HepG2 (cell line): ENCODE measurements around the gene SFTPB. TPM values are rescaled to one million over a fixed set of nuclear protein-coding genes. Genes with fewer than 3 reads are reported as not detected.

Source experiments
- ATAC-seq: fragments of 200-7000 bp; cut with Tn5 transposase; 3 replicates; pipeline ENCODE4 v1.9.1; 2020; ENCODE audit warnings: mild to moderate bottlenecking, moderate library complexity
- BruUV-seq: library from RNA; stranded (reverse); fragments of 400-500 nt; replicated peaks from 2 replicates; lab custom pipeline; 2021; lab: Mats Ljungman, UMichigan
- CTCF ChIA-PET: fragments of 300-600 bp; formaldehyde crosslinking; extraction: SDS; loops from one replicate; lab custom pipeline; 2021; ENCODE audit warnings: low total read pairs, inconsistent platforms, low intra/inter-chr PET ratio; lab: Yijun Ruan, JAX
- POLR2A ChIA-PET: fragments of 350-600 bp; sonication (Branson Sonifier 250); formaldehyde crosslinking; loops from one replicate; lab custom pipeline; 2020; ENCODE audit warnings: antibody characterized with exemption, inconsistent platforms; lab: Yijun Ruan, JAX
- DNase-seq: peaks from one replicate; pipeline ENCODE4 v3.0.0-alpha.2; 2015; ENCODE audit warnings: low spot score
- FAIRE-seq: peaks from 3 replicates; lab custom pipeline; 2011; peaks lifted over from hg19 to GRCh38; lab: Jason Lieb, UNC
- H2AFZ ChIP-seq: one replicate; pipeline ENCODE4 v1.6.1; 2011; ENCODE audit warnings: low read length, inconsistent platforms
- H3K27ac ChIP-seq: fragments of 300-600 bp; 3 replicates; pipeline ENCODE4 v1.8.0; 2011; ENCODE audit warnings: mixed run types, mild to moderate bottlenecking, mixed read lengths, low read length, inconsistent platforms; ENCODE audit not compliant: insufficient read depth; ENCODE audit errors: extremely low read length
- H3K27me3 ChIP-seq, 2 experiments: fragments of 200-600 bp in 1 of 2; 2 replicates in 1 of 2; 3 replicates in 1 of 2; pipeline versions ENCODE4 v1.6.0 to v1.8.0; 2011; ENCODE audit warnings: low read length in 2 of 2, mild to moderate bottlenecking in 2 of 2, moderate library complexity in 2 of 2, inconsistent platforms in 1 of 2; ENCODE audit not compliant: insufficient read depth in 2 of 2, control insufficient read depth in 1 of 2
- H3K36me3 ChIP-seq, 2 experiments: fragments of 200-600 bp in 1 of 2; replicated peaks in 1 of 2; 2 replicates in 1 of 2; 3 replicates in 1 of 2; pipeline versions ENCODE4 v1.5.1 to v1.8.0; 2011; ENCODE audit warnings: low read length in 2 of 2, inconsistent platforms in 1 of 2; ENCODE audit not compliant: insufficient read depth in 2 of 2, control insufficient read depth in 1 of 2
- H3K4me1 ChIP-seq: 2 replicates; pipeline ENCODE4 v1.5.1; 2012; ENCODE audit warnings: low read length, inconsistent platforms; ENCODE audit not compliant: insufficient read depth
- H3K4me2 ChIP-seq: 2 replicates; pipeline ENCODE4 v1.6.0; 2011; ENCODE audit warnings: low read depth, low read length, inconsistent platforms
- H3K4me3 ChIP-seq, 3 experiments: fragments of 200-600 bp in 1 of 3; sonication (generic), shearing (Covaris generic) in 1 of 3; replicated peaks in 1 of 3; 2 replicates each; pipeline ENCODE4 v1.5.1; 2011 to 2016; ENCODE audit warnings: low read length in 3 of 3, inconsistent platforms in 2 of 3, low read depth in 2 of 3, mild to moderate bottlenecking in 2 of 3, control low read depth in 1 of 3, mixed read lengths in 1 of 3; ENCODE audit not compliant: insufficient read depth in 1 of 3
- H3K79me2 ChIP-seq: one replicate; pipeline ENCODE4 v1.6.1; 2011; ENCODE audit warnings: low read length, inconsistent platforms; ENCODE audit not compliant: insufficient read depth
- H3K9ac ChIP-seq: 2 replicates; pipeline ENCODE4 v1.6.0; 2011; ENCODE audit warnings: mild to moderate bottlenecking, low read depth, low read length, inconsistent platforms; ENCODE audit not compliant: insufficient read depth
- H3K9me3 ChIP-seq: 2 replicates; pipeline ENCODE4 v1.5.1; 2012; ENCODE audit warnings: mild to moderate bottlenecking, low read length
- H4K20me1 ChIP-seq: 2 replicates; pipeline ENCODE4 v1.6.0; 2011; ENCODE audit warnings: inconsistent platforms, mild to moderate bottlenecking, low read length, moderate library complexity; ENCODE audit not compliant: insufficient read depth
- MTF2 ChIP-seq: sonication (generic); formaldehyde crosslinking; IDR thresholded peaks from 2 replicates; pipeline ENCODE4 v1.5.0; 2020; ENCODE audit warnings: missing genetic modification reagents, borderline replicate concordance
- ZNF354B ChIP-seq: sonication (generic); formaldehyde crosslinking; IDR thresholded peaks from 2 replicates; pipeline ENCODE4 v1.8.0; 2022; ENCODE audit warnings: mild to moderate bottlenecking, missing genetic modification reagents
- ZNF569 ChIP-seq: sonication (generic); formaldehyde crosslinking; IDR thresholded peaks from 2 replicates; pipeline ENCODE4 v1.5.0; 2020; ENCODE audit warnings: mild to moderate bottlenecking, missing genetic modification reagents, moderate library complexity, borderline replicate concordance
- ZNF841 ChIP-seq: sonication (generic); formaldehyde crosslinking; IDR thresholded peaks from 2 replicates; pipeline ENCODE4 v1.8.1; 2023; ENCODE audit warnings: missing genetic modification reagents, borderline replicate concordance
- WGBS: methylation state at CpG from one replicate; pipeline ENCODE4 v1.1.6; 2017; ENCODE audit warnings: low lambda C conversion rate; 5-methylcytosine and 5-hydroxymethylcytosine counted together
- in situ Hi-C: cut with HindIII; loops from 2 replicates; pipeline ENCODE4 v1.10.0; 2017; ENCODE audit warnings: low pct_unique_long_range_greater_than_20kb; ENCODE audit not compliant: extremely low pct_ligation_motif_present
- intact Hi-C: fragments of 100-400 bp; cut with micrococcal nuclease; formaldehyde crosslinking; loops from one replicate; pipeline ENCODE4 v1.10.0; 2022; ENCODE audit not compliant: unreplicated experiment
- polyA plus RNA-seq, 8 experiments: library from polyadenylated mRNA; depleted of rRNA in 3 of 8; stranded (reverse) in 7 of 8; unstranded in 1 of 8; fragments of >200 nt; fragmentation: Illumina TruSeq in 4 of 8; extraction: Trizol in 4 of 8; gene quantifications; 2 replicates each; pipeline versions ENCODE4 v1.2.1 to v1.2.3, GENCODE V29; 2011 to 2016; ENCODE audit warnings: low read depth in 4 of 8, missing spikeins in 1 of 8, mixed read lengths in 1 of 8; ENCODE audit not compliant: insufficient read depth in 1 of 8
- total RNA-seq, 5 experiments: library from RNA; depleted of rRNA; stranded (reverse); fragments of >200 nt; fragmentation: Illumina TruSeq; extraction: Trizol; gene quantifications; 2 replicates each; pipeline ENCODE4 v1.2.3, GENCODE V29; 2016; ENCODE audit warnings: low read depth in 1 of 5
- TF ChIP-seq, protein P1 (sequence below), 2 experiments: fragments of 450-650 bp in 1 of 2; sonication (generic) in 1 of 2; formaldehyde crosslinking in 1 of 2; IDR thresholded peaks; 2 replicates each; pipeline versions ENCODE4 v1.6.1 to v1.8.0; 2016 to 2022; ENCODE audit warnings: antibody characterized with exemption in 1 of 2, mild to moderate bottlenecking in 1 of 2, missing genetic modification reagents in 1 of 2
- TF ChIP-seq, protein P2 (sequence below): sonication (generic); formaldehyde crosslinking; IDR thresholded peaks from 2 replicates; pipeline ENCODE4 v1.8.1; 2023; ENCODE audit warnings: missing genetic modification reagents, mild to moderate bottlenecking, borderline replicate concordance

SFTPB gene
- total and polyA plus RNA-seq, 2 of the 13 experiments (the other 11 are each of a cell fraction or from before 2014, with no cell fraction given): not detected

DNA sequence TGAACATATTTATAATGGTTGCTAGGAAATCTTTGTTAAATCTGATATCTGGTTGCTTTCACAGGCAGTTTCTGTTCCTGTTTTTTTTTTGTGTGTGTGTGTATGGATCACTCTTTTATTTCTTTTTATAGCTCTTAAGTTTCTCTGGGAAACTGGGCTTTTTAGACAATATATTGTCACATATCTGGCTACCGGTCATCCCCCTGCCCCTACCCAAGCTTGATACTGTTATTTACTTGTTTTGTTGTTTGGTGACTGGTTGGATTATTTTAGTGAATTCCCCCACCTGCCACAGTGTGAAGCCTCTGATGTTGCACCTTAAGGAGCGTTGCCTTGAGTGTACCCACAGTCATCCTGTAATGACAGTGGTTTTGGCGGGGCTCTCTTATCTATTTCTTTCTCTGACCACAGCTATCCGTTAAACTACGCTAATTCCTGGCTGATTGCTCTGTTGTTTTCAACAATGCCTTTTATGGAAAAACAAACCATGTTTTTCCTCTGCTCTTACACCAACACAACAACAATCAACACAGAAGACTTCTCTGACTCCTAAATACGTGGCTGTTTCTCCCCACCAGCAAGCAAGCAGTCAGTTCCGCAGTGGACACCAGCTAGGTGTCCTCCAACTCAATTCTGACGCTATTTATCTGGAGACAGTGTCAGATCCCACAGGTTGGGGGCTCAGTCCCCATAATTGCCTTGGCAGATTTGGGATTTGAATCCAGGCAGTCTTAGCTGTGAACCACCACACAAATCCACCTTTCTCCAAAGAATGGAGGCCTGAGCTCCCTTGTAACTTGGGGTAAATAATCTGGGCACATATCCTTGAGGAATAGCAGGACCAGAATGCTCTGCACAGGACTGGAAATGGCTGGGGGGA, 37.0 kb upstream of the SFTPB start:
- H3K27ac ChIP-seq: no peak overlapping the region
- in situ Hi-C loops (no loop called here), intact Hi-C loops (no loop called here)
- ChIA-PET POLR2A (no interaction called here), CTCF (interaction anchor here (3.9 kb wide), 1 partner anchor 26 kb away, joined by 36 read pairs; no protein-coding TSS in a partner anchor)
- H3K4me3 ChIP-seq: no peak overlapping the region
- ATAC-seq (no peak), FAIRE-seq (no peak), DNase-seq (no peak)
- BruUV-seq: no TSS peak
- H3K36me3 ChIP-seq: no peaks in the 10 kb centered on the region
- H3K9me3 ChIP-seq: no peaks in the 10 kb centered on the region
- H3K27me3 ChIP-seq: peaks cover 4 to 19% of the 10 kb centered on the region in 2 experiments; a peak in 3 of 5 replicates
- H4K20me1 ChIP-seq: no peaks in the 10 kb centered on the region
- WGBS: 44% methylated on average over 8 of the region's 8 CpGs
- H3K4me2 ChIP-seq: no peak overlapping the region
- H3K9ac ChIP-seq: no peak overlapping the region
- no peaks in the 10 kb centered on the region for H3K79me2 ChIP-seq
- H2AFZ ChIP-seq: no peak overlapping the region
- H3K4me1 ChIP-seq: no peaks in the 10 kb centered on the region
- TF ChIP-seq MTF2 (CRISPR knock-in tag) (0 out of 2 replicates have a peak, but pooled peaks have one; percentile 3), ZNF841 (CRISPR knock-in tag) (no peak)

DNA sequence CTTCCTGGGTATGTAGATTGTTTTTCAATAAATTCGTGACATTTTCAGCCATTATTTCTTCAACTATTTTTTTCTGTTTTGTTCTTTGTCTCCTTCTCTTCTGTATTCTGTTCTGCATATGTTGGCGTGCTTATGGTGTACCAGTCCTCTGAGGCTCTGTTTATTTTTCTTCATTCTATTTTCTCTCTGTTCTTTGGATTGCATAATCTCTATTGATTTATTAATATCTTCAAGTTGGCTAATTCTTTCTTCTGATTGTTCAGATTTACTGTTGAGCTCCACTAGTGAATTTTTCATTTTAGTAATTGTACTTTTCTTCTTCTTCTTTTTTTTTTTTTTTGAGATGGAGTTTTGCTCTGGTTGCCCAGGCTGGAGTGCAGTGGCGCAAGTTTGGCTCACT, 36.0 kb upstream of the SFTPB start:
- H3K9me3 ChIP-seq: no peaks in the 10 kb centered on the region
- no peaks in the 10 kb centered on the region for H4K20me1 ChIP-seq
- ChIA-PET POLR2A (no interaction called here), CTCF (no interaction called here)
- intact Hi-C loops (no loop called here), in situ Hi-C loops (no loop called here)
- H2AFZ ChIP-seq: no peak overlapping the region
- no peak for DNase-seq
- no peaks in the 10 kb centered on the region for H3K79me2 ChIP-seq
- BruUV-seq: no TSS peak
- 33% methylated on average over 3 of the region's 3 CpGs for WGBS
- no peak overlapping the region for H3K9ac ChIP-seq
- ATAC-seq: no peak
- no peak for FAIRE-seq
- H3K27me3 ChIP-seq: peaks cover 2 to 15% of the 10 kb centered on the region in 2 experiments; a peak in 3 of 5 replicates
- no peak overlapping the region for H3K4me2 ChIP-seq
- no peaks in the 10 kb centered on the region for H3K36me3 ChIP-seq
- no peaks in the 10 kb centered on the region for H3K4me1 ChIP-seq
- no peak overlapping the region for H3K27ac ChIP-seq
- no peak overlapping the region for H3K4me3 ChIP-seq
- TF ChIP-seq, protein P1, sequence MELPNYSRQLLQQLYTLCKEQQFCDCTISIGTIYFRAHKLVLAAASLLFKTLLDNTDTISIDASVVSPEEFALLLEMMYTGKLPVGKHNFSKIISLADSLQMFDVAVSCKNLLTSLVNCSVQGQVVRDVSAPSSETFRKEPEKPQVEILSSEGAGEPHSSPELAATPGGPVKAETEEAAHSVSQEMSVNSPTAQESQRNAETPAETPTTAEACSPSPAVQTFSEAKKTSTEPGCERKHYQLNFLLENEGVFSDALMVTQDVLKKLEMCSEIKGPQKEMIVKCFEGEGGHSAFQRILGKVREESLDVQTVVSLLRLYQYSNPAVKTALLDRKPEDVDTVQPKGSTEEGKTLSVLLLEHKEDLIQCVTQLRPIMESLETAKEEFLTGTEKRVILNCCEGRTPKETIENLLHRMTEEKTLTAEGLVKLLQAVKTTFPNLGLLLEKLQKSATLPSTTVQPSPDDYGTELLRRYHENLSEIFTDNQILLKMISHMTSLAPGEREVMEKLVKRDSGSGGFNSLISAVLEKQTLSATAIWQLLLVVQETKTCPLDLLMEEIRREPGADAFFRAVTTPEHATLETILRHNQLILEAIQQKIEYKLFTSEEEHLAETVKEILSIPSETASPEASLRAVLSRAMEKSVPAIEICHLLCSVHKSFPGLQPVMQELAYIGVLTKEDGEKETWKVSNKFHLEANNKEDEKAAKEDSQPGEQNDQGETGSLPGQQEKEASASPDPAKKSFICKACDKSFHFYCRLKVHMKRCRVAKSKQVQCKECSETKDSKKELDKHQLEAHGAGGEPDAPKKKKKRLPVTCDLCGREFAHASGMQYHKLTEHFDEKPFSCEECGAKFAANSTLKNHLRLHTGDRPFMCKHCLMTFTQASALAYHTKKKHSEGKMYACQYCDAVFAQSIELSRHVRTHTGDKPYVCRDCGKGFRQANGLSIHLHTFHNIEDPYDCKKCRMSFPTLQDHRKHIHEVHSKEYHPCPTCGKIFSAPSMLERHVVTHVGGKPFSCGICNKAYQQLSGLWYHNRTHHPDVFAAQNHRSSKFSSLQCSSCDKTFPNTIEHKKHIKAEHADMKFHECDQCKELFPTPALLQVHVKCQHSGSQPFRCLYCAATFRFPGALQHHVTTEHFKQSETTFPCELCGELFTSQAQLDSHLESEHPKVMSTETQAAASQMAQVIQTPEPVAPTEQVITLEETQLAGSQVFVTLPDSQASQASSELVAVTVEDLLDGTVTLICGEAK (IDR thresholded peaks at IDR 0.05): no peak
- TF ChIP-seq, protein P1 (CRISPR knock-in tag; IDR thresholded peaks at IDR 0.05): no peak
- TF ChIP-seq ZNF354B (CRISPR knock-in tag): no peak
- TF ChIP-seq, protein P2, sequence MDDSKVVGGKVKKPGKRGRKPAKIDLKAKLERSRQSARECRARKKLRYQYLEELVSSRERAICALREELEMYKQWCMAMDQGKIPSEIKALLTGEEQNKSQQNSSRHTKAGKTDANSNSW (CRISPR knock-in tag): no peak
- TF ChIP-seq ZNF569: no peak
